Cardiac septum (tissue), 1 donor: Measurements from ENCODE around the gene RPS27L. TPM values are rescaled to one million over a fixed set of nuclear protein-coding genes. Genes with fewer than 3 reads are reported as not detected.
A peak's percentile ranks its signal among the peaks of the same experiment; 100 is the strongest.

ENCODE experiments used
- DNase-seq: peaks from one replicate; pipeline ENCODE4 v3.0.0-alpha.2; 2020; ENCODE audit warnings: low spot score
- intact Hi-C: fragments of 100-400 bp; cut with DNase I; formaldehyde crosslinking; loops from one replicate; pipeline ENCODE4 v1.14.0; 2022
- total RNA-seq: library from RNA; stranded (reverse); fragmentation: NEBNext Ultra II Directional; extraction: Animal tissue kit (Norgen Biotek cat#: 25700); gene quantifications from one replicate; pipeline ENCODE4 v1.2.1, GENCODE V29; 2021
- donor health status: DM: no; HTN: no; CAD: no.

RPS27L gene
- total RNA-seq, 1 donor from 2014 or later, result 104 TPM

- intact Hi-C loops, result loop anchor here (5.0 to 10.0 kb wide), 2 partner anchors 101 to 121 kb away; partner anchors contain the start of gene APH1B
- DNase-seq, result no peak
Observed at GRCh38 chr15:63156086-63156710, 1.1 kb downstream of the RPS27L start.

GRCh38 chr15:63155486-63155885 lies 1.8 kb downstream of the RPS27L start:
- intact Hi-C loops, result loop anchor here (5.0 to 10.0 kb wide), 2 partner anchors 101 to 122 kb away; partner anchors contain the start of gene APH1B
- DNase-seq, result no peak

- DNase-seq, result no peak
- intact Hi-C loops, result loop anchor here (10.0 kb wide), 1 partner anchor 97 kb away; no protein-coding TSS in a partner anchor
Observed at GRCh38 chr15:63151665-63152064, 5.6 kb downstream of the RPS27L start.

GRCh38 chr15:63146684-63147083 lies 10.6 kb downstream of the RPS27L start:
- intact Hi-C loops, result no loop called here
- DNase-seq, result no peak

GRCh38 chr15:63145426-63145825 lies 11.9 kb downstream of the RPS27L start:
- DNase-seq, result no peak
- intact Hi-C loops, result no loop called here

GRCh38 chr15:63140936-63141335 lies 16.3 kb downstream of the RPS27L start:
- intact Hi-C loops, result no loop called here
- no peak for DNase-seq

GRCh38 chr15:63136742-63137141 lies 20.5 kb downstream of the RPS27L start:
- DNase-seq, result no peak
- intact Hi-C loops, result no loop called here

- DNase-seq, result no peak
- intact Hi-C loops, result no loop called here
Observed at GRCh38 chr15:63135804-63136203, 21.5 kb downstream of the RPS27L start.

GRCh38 chr15:63135281-63135680 lies 22.0 kb downstream of the RPS27L start:
- DNase-seq, result no peak
- intact Hi-C loops, result no loop called here

- intact Hi-C loops, result no loop called here
Observed at GRCh38 chr15:63134245-63134985, 22.9 kb downstream of the RPS27L start.

GRCh38 chr15:63133786-63134185 lies 23.5 kb downstream of the RPS27L start:
- intact Hi-C loops, result no loop called here
- no peak for DNase-seq

More at GRCh38 chr15:63134245-63134985, 22.9 kb downstream of the RPS27L start:
- no peak for DNase-seq

GRCh38 chr15:63126726-63127125 lies 30.6 kb downstream of the RPS27L start:
- no peak for DNase-seq
- intact Hi-C loops, result no loop called here

GRCh38 chr15:63124506-63124905 lies 32.8 kb downstream of the RPS27L start:
- intact Hi-C loops, result loop anchor here (5.0 kb wide), 1 partner anchor 153 kb away; the partner anchor contains the start of gene APH1B

GRCh38 chr15:63122002-63122875 lies 35.0 kb downstream of the RPS27L start:
- DNase-seq, result peak; percentile 94
- intact Hi-C loops, result loop anchor here (5.0 kb wide), 1 partner anchor 155 kb away; the partner anchor contains the start of gene APH1B

More at GRCh38 chr15:63124506-63124905, 32.8 kb downstream of the RPS27L start:
- no peak for DNase-seq

GRCh38 chr15:63121382-63122001 lies 35.8 kb downstream of the RPS27L start, which contains the start of gene LACTB:
TSS of gene LACTB (plus strand) at chr15:63121861. CDS start at chr15:63121872, 11 bp downstream.
- DNase-seq, result peak; percentile 94
- intact Hi-C loops, result loop anchor here (5.0 kb wide), 1 partner anchor 156 kb away; the partner anchor contains the start of gene APH1B

GRCh38 chr15:63118854-63119253 lies 38.4 kb downstream of the RPS27L start:
- no peak for DNase-seq
- intact Hi-C loops, result no loop called here

- intact Hi-C loops, result no loop called here
- no peak for DNase-seq
Observed at GRCh38 chr15:63114465-63114864, 42.8 kb downstream of the RPS27L start.

GRCh38 chr15:63112871-63113270 lies 44.4 kb downstream of the RPS27L start:
- intact Hi-C loops, result no loop called here
- no peak for DNase-seq

GRCh38 chr15:63111481-63111880 lies 45.8 kb downstream of the RPS27L start:
- DNase-seq, result no peak
- intact Hi-C loops, result no loop called here
